Measurements from ENCODE around the gene ELL. TPM values are rescaled to one million over a fixed set of nuclear protein-coding genes. Genes with fewer than 3 reads are reported as not detected.

ELL gene
- total RNA-seq, 1 donor from 2014 or later: 19.2 TPM

- H3K27me3 Mint-ChIP-seq (ENCODE audit: low read depth): no peaks in the 10 kb centered on the region
- H3K9me3 Mint-ChIP-seq: no peaks in the 10 kb centered on the region
- H3K4me3 Mint-ChIP-seq: no peak overlapping the region
- no peak overlapping the region for H3K27ac Mint-ChIP-seq
- no peak for DNase-seq (ENCODE audit: low spot score in 2 of 2, unreplicated experiment in 2 of 2)
- peaks cover 17% of the 10 kb centered on the region for H3K36me3 Mint-ChIP-seq
- no peaks in the 10 kb centered on the region for H3K4me1 Mint-ChIP-seq
- TF ChIP-seq CTCF (IDR thresholded peaks at IDR 0.05; ENCODE audit: unreplicated experiment): no peak
Observed at GRCh38 chr19:18460900-18461299, 61.0 kb downstream of the ELL start.

GRCh38 chr19:18457483-18458331, 64.2 kb downstream of the ELL start:
- DNase-seq (ENCODE audit: low spot score in 2 of 2, unreplicated experiment in 2 of 2): no peak
- H3K4me1 Mint-ChIP-seq: no peaks in the 10 kb centered on the region
- no peaks in the 10 kb centered on the region for H3K27me3 Mint-ChIP-seq (ENCODE audit: low read depth)
- no peaks in the 10 kb centered on the region for H3K9me3 Mint-ChIP-seq
- peaks cover 17% of the 10 kb centered on the region for H3K36me3 Mint-ChIP-seq
- TF ChIP-seq CTCF (IDR thresholded peaks at IDR 0.05; ENCODE audit: unreplicated experiment): no peak
- H3K4me3 Mint-ChIP-seq: no peak overlapping the region
- no peak overlapping the region for H3K27ac Mint-ChIP-seq

DNA sequence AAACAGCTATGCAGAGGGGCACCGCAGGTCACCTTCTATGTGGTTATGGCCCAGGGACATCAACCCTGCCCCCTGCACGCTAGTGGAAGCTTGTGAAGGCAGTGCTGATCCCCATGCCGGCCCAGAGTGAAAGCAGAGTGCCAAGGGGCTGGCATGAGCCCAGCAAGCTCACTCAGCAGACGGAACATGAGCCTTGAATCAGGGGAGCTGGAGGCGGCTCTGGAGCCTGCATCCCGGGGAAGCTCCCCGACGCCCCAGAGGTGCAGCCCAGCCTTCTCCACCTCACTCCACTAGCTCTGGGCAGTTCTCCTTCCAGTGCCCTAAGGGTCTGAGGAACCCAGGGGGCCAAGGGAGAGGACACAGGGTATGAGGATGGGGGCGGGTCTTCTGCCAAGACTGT, 64.9 kb downstream of the ELL start:
- no peaks in the 10 kb centered on the region for H3K9me3 Mint-ChIP-seq
- TF ChIP-seq CTCF (IDR thresholded peaks at IDR 0.05; ENCODE audit: unreplicated experiment): no peak
- no peak overlapping the region for H3K27ac Mint-ChIP-seq
- H3K4me1 Mint-ChIP-seq: no peaks in the 10 kb centered on the region
- DNase-seq (ENCODE audit: low spot score in 2 of 2, unreplicated experiment in 2 of 2): no peak
- H3K27me3 Mint-ChIP-seq (ENCODE audit: low read depth): no peaks in the 10 kb centered on the region
- no peak overlapping the region for H3K4me3 Mint-ChIP-seq
- peaks cover 18% of the 10 kb centered on the region for H3K36me3 Mint-ChIP-seq

DNA sequence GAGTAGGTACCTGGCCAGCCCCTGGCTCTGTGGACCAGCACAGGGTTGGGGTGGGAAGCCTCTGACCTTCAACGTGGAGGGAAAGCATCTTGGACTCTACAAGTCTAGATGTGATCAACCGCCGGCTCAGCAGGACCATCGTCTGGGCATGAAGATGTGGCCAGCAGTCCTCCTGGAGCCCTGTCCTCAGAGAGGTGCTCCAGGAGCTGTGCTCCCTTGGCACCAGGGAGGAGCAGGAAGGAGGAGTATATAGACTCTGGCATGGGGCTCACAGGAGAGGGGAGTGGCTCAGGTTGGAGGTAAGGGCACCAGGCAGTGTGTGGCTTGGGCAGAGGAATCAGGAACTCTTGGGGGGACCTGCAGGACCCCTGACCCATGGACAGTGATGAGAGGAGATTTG, 65.6 kb downstream of the ELL start:
- no peak for DNase-seq (ENCODE audit: low spot score in 2 of 2, unreplicated experiment in 2 of 2)
- Mint-ChIP-seq H3K4me1 (no peaks in the 10 kb centered on the region), H3K9me3 (no peaks in the 10 kb centered on the region), H3K4me3 (no peak overlapping the region), H3K27ac (no peak overlapping the region), H3K27me3 (ENCODE audit: low read depth) (no peaks in the 10 kb centered on the region), H3K36me3 (peaks cover 17% of the 10 kb centered on the region)
- TF ChIP-seq CTCF (IDR thresholded peaks at IDR 0.05; ENCODE audit: unreplicated experiment): no peak

DNA sequence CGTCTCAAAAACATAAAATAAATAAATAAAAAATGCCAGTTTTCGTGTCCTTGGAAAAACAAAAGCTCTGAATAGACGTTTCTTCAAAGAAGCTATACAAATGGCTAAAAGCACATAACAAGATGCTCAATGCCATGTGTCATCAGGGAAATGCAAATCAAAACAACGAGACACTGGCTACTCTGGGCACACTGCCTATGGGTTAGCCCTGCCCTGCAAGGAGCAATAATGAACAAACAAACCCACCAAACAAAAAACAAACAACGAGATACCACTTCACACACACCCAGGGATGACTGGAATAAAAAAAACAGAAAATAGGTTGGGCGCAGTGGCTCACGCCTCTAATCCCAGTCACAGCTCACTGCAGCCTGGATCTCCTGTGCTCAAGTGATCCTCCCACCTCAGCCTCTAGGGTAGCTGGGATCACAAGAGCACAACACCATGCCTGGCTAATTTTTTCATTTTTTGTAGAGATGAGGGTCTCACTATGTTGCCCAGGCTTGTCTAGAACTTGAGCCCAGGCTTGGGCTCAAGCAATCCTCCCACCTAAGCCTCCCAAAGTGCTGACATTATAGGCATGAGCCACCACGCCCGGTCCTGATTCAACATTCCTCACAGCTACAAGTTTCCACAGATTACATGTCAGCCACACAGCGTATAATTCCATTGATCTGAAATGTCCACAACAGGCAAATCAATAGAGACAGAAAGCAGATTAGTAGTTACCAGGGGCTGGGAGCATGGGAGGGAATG, 68.4 kb downstream of the ELL start:
- TF ChIP-seq CTCF (IDR thresholded peaks at IDR 0.05; ENCODE audit: unreplicated experiment): no peak
- Mint-ChIP-seq H3K9me3 (no peaks in the 10 kb centered on the region), H3K27ac (no peak overlapping the region), H3K36me3 (peaks cover 18% of the 10 kb centered on the region), H3K27me3 (ENCODE audit: low read depth) (no peaks in the 10 kb centered on the region), H3K4me1 (no peaks in the 10 kb centered on the region), H3K4me3 (no peak overlapping the region)
- DNase-seq (ENCODE audit: low spot score in 2 of 2, unreplicated experiment in 2 of 2): no peak
